Activated CD8-positive, alpha-beta memory T cell treated with anti-CD3 and anti-CD28 coated beads, Interleukin-2, amount 10 ng/mL, durations not matched to agents 7 days and 5 days (primary cell): ENCODE measurements around the gene GPR139. TPM values are rescaled to one million over a fixed set of nuclear protein-coding genes. Genes with fewer than 3 reads are reported as not detected.

ENCODE experiments used
- ATAC-seq: fragments of 150-1000 bp; cut with Tn5 transposase; one replicate; pipeline ENCODE4 v1.10.0; 2021; ENCODE audit warnings: moderate library complexity
- CTCF ChIA-PET: fragments of 350-600 bp; sonication (Branson Sonifier 250); formaldehyde crosslinking; loops from one replicate; lab custom pipeline; 2021; ENCODE audit warnings: antibody characterized with exemption; lab: Charles Lee
- DNase-seq: peaks from one replicate; pipeline ENCODE4 v3.0.0-alpha.2; 2020
- H3K27ac Mint-ChIP-seq: one replicate; pipeline ENCODE4 v1.8.0; 2021; ENCODE audit warnings: mild to moderate bottlenecking, mixed read lengths
- H3K27me3 Mint-ChIP-seq: one replicate; pipeline ENCODE4 v1.8.0; 2021; ENCODE audit warnings: mixed read lengths
- H3K36me3 Mint-ChIP-seq: one replicate; pipeline ENCODE4 v1.8.0; 2021; ENCODE audit warnings: mild to moderate bottlenecking, mixed read lengths
- H3K4me1 Mint-ChIP-seq: one replicate; pipeline ENCODE4 v1.8.0; 2021; ENCODE audit warnings: mixed read lengths
- H3K4me3 Mint-ChIP-seq: one replicate; pipeline ENCODE4 v1.8.0; 2021; ENCODE audit warnings: mild to moderate bottlenecking, moderate library complexity, mixed read lengths
- H3K9me3 Mint-ChIP-seq: one replicate; pipeline ENCODE4 v1.8.0; 2022; ENCODE audit warnings: low read depth, mixed read lengths
- total RNA-seq, 2 experiments: library from RNA; stranded (reverse); gene quantifications; one replicate each; pipeline ENCODE4 v1.2.3, GENCODE V29; 2021

The GPR139 gene
- total RNA-seq, 2 experiments from 2014 or later: not detected

DNA sequence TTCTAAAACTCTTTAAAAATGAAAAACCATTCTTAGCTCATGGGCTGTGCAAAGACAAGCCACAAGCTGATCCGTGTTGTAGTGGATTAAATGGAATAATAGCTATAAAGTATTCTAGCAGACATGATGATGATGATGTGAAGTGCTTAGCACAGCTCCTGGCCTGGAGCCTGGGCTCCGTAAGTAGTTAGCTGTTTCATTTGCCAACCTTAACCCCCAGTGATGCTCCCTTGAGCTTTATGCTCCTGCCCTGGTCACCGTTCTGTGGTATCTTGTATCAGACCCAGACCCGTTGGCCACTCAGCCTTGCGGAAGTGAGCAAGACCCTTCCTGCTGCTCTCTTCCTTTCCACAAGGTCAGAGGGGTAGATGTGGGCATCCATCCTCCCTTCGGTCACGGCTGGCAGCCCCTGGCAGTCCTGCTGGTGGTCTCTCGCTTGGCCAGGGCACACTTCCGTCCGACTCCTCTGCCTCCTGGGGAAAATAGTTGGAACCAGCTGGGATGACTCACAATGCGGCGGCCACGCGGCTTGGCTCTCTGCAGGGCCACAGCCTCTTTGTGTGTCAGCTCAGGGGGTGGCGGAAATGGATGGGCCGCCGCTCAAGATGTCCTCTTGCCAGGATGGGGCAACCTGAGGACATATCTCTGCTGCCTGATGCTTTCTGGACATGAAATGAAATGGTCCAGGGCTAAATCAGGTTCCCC, 79.1 kb downstream of the GPR139 start:
- H3K4me1 Mint-ChIP-seq: no peaks in the 10 kb centered on the region
- H3K27me3 Mint-ChIP-seq: no peaks in the 10 kb centered on the region
- H3K4me3 Mint-ChIP-seq: no peak overlapping the region
- ATAC-seq: no peak
- H3K27ac Mint-ChIP-seq: no peak overlapping the region
- H3K36me3 Mint-ChIP-seq: no peaks in the 10 kb centered on the region
- CTCF ChIA-PET: interaction anchor here (0.9 kb wide), 1 partner anchor 44 kb away, joined by 3 read pairs; no protein-coding TSS in a partner anchor
- no peak for DNase-seq
- no peaks in the 10 kb centered on the region for H3K9me3 Mint-ChIP-seq

DNA sequence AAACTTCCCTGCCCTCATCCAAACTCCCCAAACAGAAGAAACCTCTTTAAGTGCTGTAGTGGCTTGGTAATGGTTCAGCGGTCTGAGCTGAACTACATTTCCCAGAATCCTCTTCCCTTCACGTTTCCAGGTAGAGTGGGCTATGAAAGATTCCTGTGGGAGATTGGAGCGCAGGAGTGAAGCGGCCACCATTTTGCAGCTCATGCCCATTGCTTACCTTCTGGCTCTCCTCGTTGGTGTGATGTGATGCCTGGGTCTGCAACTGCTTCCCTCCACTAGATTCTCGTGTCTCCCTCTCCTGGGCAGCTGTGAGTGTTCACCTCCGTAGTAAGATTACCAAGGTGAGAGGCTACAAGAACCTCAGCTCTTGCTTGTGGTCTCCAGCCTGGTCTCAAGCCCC, 82.1 kb downstream of the GPR139 start:
- H3K27ac Mint-ChIP-seq: no peak overlapping the region
- no peaks in the 10 kb centered on the region for H3K9me3 Mint-ChIP-seq
- no peaks in the 10 kb centered on the region for H3K36me3 Mint-ChIP-seq
- ATAC-seq (no peak), DNase-seq (no peak)
- CTCF ChIA-PET: no interaction called here
- H3K4me3 Mint-ChIP-seq: no peak overlapping the region
- no peaks in the 10 kb centered on the region for H3K4me1 Mint-ChIP-seq
- H3K27me3 Mint-ChIP-seq: peaks cover 2% of the 10 kb centered on the region

DNA sequence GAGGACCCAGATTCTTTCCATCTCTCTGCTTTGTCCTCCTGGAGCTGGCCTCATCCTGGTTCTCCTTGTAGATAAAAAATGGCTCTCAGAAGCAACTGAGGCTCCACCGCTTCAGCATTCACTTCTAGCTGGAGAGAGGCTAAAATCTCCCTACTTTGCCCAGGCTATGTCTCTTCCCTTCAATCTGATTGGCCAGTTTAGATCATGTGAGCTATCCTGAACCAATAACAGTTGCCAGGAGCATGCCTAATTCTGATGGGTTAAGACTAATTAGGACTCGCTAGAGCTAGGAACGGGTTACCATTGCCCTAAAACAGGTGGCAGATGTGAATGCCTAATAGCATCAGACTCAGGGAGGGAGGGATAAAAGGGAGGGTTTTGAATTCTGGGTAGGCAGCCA, 89.6 kb downstream of the GPR139 start:
- H3K27ac Mint-ChIP-seq: no peak overlapping the region
- ATAC-seq: no peak
- no peak overlapping the region for H3K4me3 Mint-ChIP-seq
- H3K36me3 Mint-ChIP-seq: no peaks in the 10 kb centered on the region
- CTCF ChIA-PET: no interaction called here
- H3K27me3 Mint-ChIP-seq: no peaks in the 10 kb centered on the region
- H3K9me3 Mint-ChIP-seq: no peaks in the 10 kb centered on the region
- no peaks in the 10 kb centered on the region for H3K4me1 Mint-ChIP-seq
- DNase-seq: no peak

Other genes starting within 250 kb of the GPR139 start
- not detected for gene GPRC5B, start 189.0 kb downstream of the GPR139 start, total RNA-seq